HepG2 (cell line): ENCODE data around the gene CD248. TPM values are rescaled to one million over a fixed set of nuclear protein-coding genes. Genes with fewer than 3 reads are reported as not detected.

Source experiments
- AGO2 ChIP-seq: fragments of 200-400 bp; formaldehyde crosslinking; optimal IDR thresholded peaks from 2 replicates; pipeline ENCODE3; 2017; ENCODE audit warnings: mild to moderate bottlenecking, low read depth, low read length, moderate library complexity
- ATF1 ChIP-seq: IDR thresholded peaks from 2 replicates; pipeline ENCODE4 v1.6.1; 2016; ENCODE audit warnings: mild to moderate bottlenecking, control low read depth
- HCFC1 ChIP-seq: fragments of 150-350 bp; IDR thresholded peaks from 2 replicates; pipeline ENCODE4 v1.6.1; 2014; ENCODE audit warnings: low read depth, low read length
- IRF9 ChIP-seq: sonication (generic); formaldehyde crosslinking; IDR thresholded peaks from 2 replicates; pipeline ENCODE4 v1.8.0; 2022; ENCODE audit warnings: missing genetic modification reagents, mild to moderate bottlenecking, borderline replicate concordance
- JDP2 ChIP-seq: sonication (generic); formaldehyde crosslinking; IDR thresholded peaks from 2 replicates; pipeline ENCODE4 v1.8.1; 2022; ENCODE audit warnings: missing genetic modification reagents, borderline replicate concordance
- KDM5B ChIP-seq: sonication (generic); formaldehyde crosslinking; IDR thresholded peaks from 2 replicates; pipeline ENCODE4 v1.4.0; 2020; ENCODE audit warnings: missing genetic modification reagents, mild to moderate bottlenecking, borderline replicate concordance
- MEIS2 ChIP-seq: sonication (generic); formaldehyde crosslinking; IDR thresholded peaks from 2 replicates; pipeline ENCODE4 v1.9.0; 2021; ENCODE audit warnings: mild to moderate bottlenecking, missing genetic modification reagents
- NFKBIZ ChIP-seq: IDR thresholded peaks from 2 replicates; pipeline ENCODE4 v1.6.1; 2018; ENCODE audit warnings: missing genetic modification reagents, missing compliant biosample characterization
- PCBP1 ChIP-seq: fragments of 200-400 bp; formaldehyde crosslinking; IDR thresholded peaks from 2 replicates; pipeline ENCODE4 v1.6.1; 2017; ENCODE audit warnings: mild to moderate bottlenecking, low read depth, low read length, borderline replicate concordance
- PITX1 ChIP-seq: sonication (generic); formaldehyde crosslinking; IDR thresholded peaks from 2 replicates; pipeline ENCODE4 v1.5.1; 2020; ENCODE audit warnings: mild to moderate bottlenecking, missing genetic modification reagents
- RARA ChIP-seq: IDR thresholded peaks from 2 replicates; pipeline ENCODE4 v1.6.1; 2016; ENCODE audit warnings: missing genetic modification reagents, missing compliant biosample characterization
- RXRA ChIP-seq: sonication (generic); formaldehyde crosslinking; IDR thresholded peaks from 2 replicates; pipeline ENCODE4 v1.5.1; 2020; ENCODE audit warnings: missing genetic modification reagents
- SATB2 ChIP-seq: sonication (generic); formaldehyde crosslinking; IDR thresholded peaks from 2 replicates; pipeline ENCODE4 v1.5.0; 2020; ENCODE audit warnings: missing genetic modification reagents
- SOX6 ChIP-seq, 2 experiments: fragments of 450-650 bp in 1 of 2; sonication (generic) in 1 of 2; formaldehyde crosslinking in 1 of 2; IDR thresholded peaks; 2 replicates each; pipeline versions ENCODE4 v1.4.0 to v1.6.1; 2017 to 2020; ENCODE audit warnings: antibody characterized with exemption in 1 of 2, mild to moderate bottlenecking in 1 of 2, missing genetic modification reagents in 1 of 2
- SRF ChIP-seq: IDR thresholded peaks from 2 replicates; pipeline ENCODE4 v1.6.1; 2011; ENCODE audit warnings: mild to moderate bottlenecking, low read depth, low read length, moderate library complexity
- TIGD3 ChIP-seq: sonication (generic); formaldehyde crosslinking; IDR thresholded peaks from 2 replicates; pipeline ENCODE4 v1.5.1; 2020; ENCODE audit warnings: mild to moderate bottlenecking, missing genetic modification reagents, borderline replicate concordance
- ZBTB20 ChIP-seq: sonication (generic); formaldehyde crosslinking; IDR thresholded peaks from 2 replicates; pipeline ENCODE4 v1.8.1; 2023; ENCODE audit warnings: missing genetic modification reagents, low read depth, mild to moderate bottlenecking, borderline replicate concordance
- ZBTB7B ChIP-seq: sonication (generic); formaldehyde crosslinking; IDR thresholded peaks from 2 replicates; pipeline ENCODE4 v1.4.0; 2020; ENCODE audit warnings: missing genetic modification reagents
- ZC3H4 ChIP-seq: sonication (generic); formaldehyde crosslinking; IDR thresholded peaks from 2 replicates; pipeline ENCODE4 v1.4.0; 2020; ENCODE audit warnings: missing genetic modification reagents, borderline replicate concordance
- ZNF274 ChIP-seq: sonication (generic); formaldehyde crosslinking; IDR thresholded peaks from 2 replicates; pipeline ENCODE4 v1.5.1; 2020; ENCODE audit warnings: mild to moderate bottlenecking, missing genetic modification reagents
- ZNF317 ChIP-seq: sonication (generic); formaldehyde crosslinking; IDR thresholded peaks from 2 replicates; pipeline ENCODE4 v1.5.0; 2020; ENCODE audit warnings: mild to moderate bottlenecking, missing genetic modification reagents
- ZNF44 ChIP-seq: sonication (generic); formaldehyde crosslinking; IDR thresholded peaks from 2 replicates; pipeline ENCODE4 v1.5.1; 2020; ENCODE audit warnings: mild to moderate bottlenecking, missing genetic modification reagents
- ZNF510 ChIP-seq: sonication (generic); formaldehyde crosslinking; IDR thresholded peaks from 2 replicates; pipeline ENCODE4 v1.4.0; 2020; ENCODE audit warnings: low read depth, mild to moderate bottlenecking, missing genetic modification reagents
- ZNF543 ChIP-seq: sonication (generic); formaldehyde crosslinking; IDR thresholded peaks from 2 replicates; pipeline ENCODE4 v1.4.0; 2020; ENCODE audit warnings: mild to moderate bottlenecking, missing genetic modification reagents
- ZNF570 ChIP-seq: sonication (generic); formaldehyde crosslinking; IDR thresholded peaks from 2 replicates; pipeline ENCODE4 v1.4.0; 2020; ENCODE audit warnings: mild to moderate bottlenecking, missing genetic modification reagents, borderline replicate concordance
- ZNF580 ChIP-seq: IDR thresholded peaks from 2 replicates; pipeline ENCODE4 v1.6.1; 2016; ENCODE audit warnings: low read depth, borderline replicate concordance
- polyA plus RNA-seq, 8 experiments: library from polyadenylated mRNA; depleted of rRNA in 3 of 8; stranded (reverse) in 7 of 8; unstranded in 1 of 8; fragments of >200 nt; fragmentation: Illumina TruSeq in 4 of 8; extraction: Trizol in 4 of 8; gene quantifications; 2 replicates each; pipeline versions ENCODE4 v1.2.1 to v1.2.3, GENCODE V29; 2011 to 2016; ENCODE audit warnings: low read depth in 4 of 8, missing spikeins in 1 of 8, mixed read lengths in 1 of 8; ENCODE audit not compliant: insufficient read depth in 1 of 8
- total RNA-seq, 5 experiments: library from RNA; depleted of rRNA; stranded (reverse); fragments of >200 nt; fragmentation: Illumina TruSeq; extraction: Trizol; gene quantifications; 2 replicates each; pipeline ENCODE4 v1.2.3, GENCODE V29; 2016; ENCODE audit warnings: low read depth in 1 of 5
- TF ChIP-seq, protein P1 (sequence below): sonication (generic); formaldehyde crosslinking; IDR thresholded peaks from 2 replicates; pipeline ENCODE4 v1.4.0; 2020; ENCODE audit warnings: mild to moderate bottlenecking, low read depth, missing genetic modification reagents

Gene CD248
- total and polyA plus RNA-seq, 2 of the 13 experiments (the other 11 are each of a cell fraction or from before 2014, with no cell fraction given), result 0.25 to 0.35 TPM

DNA sequence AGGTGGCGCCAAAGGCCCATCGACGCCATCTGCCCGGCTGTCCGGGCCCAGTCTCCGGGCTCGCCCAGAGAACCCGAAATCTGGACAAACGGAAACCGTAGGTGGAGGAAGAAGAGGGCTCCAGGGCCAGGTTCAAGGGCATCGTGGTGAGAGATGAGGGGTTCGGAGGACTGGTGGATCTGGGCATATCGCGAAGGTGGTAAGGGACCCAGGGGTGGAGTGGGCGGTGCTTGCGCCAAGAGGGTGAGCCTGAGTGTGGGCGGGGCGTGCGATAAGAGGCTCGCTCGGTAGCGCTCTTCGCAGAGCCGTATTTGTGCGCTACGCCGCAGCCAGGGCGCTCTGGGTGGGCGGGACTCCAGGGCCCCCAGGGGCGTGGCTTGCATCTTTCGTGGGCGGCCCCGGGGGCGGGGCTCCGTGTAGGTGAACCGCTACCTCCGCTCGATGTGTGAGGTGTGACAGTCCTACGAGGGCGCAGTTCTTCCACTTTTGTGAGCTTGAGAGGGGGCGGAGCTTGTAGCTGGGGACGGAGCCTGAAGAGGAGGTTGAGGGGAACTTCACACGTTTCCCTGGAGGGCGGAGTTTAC lies 4.8 kb downstream of the CD248 start (continued):
- no peak for TF ChIP-seq SOX6 (IDR thresholded peaks at IDR 0.05)
- TF ChIP-seq SOX6 (CRISPR knock-in tag; IDR thresholded peaks at IDR 0.05), result peak; percentile 61; the same call in 1 of the 2 replicates
- TF ChIP-seq JDP2, result no peak
- no peak for TF ChIP-seq TIGD3 (CRISPR knock-in tag)
- TF ChIP-seq ZNF274, result no peak
- peak; percentile 42; the same call in 1 of the 2 replicates for TF ChIP-seq ZBTB7B
- no peak for TF ChIP-seq ZNF543 (CRISPR knock-in tag)
- peak; percentile 18; the same call in 1 of the 2 replicates for TF ChIP-seq PITX1 (CRISPR knock-in tag)
- TF ChIP-seq ZC3H4 (CRISPR knock-in tag), result no peak
- TF ChIP-seq RARA (CRISPR knock-in tag), result 0 out of 2 replicates have a peak, but pooled peaks have one; percentile 7
- TF ChIP-seq ZNF44 (CRISPR knock-in tag), result no peak
- TF ChIP-seq SRF, result no peak
- TF ChIP-seq ZNF510 (CRISPR knock-in tag), result peak; percentile 89
- TF ChIP-seq ATF1, result no peak
- TF ChIP-seq PCBP1, result no peak
- 0 out of 2 replicates have a peak, but pooled peaks have one; percentile 46 for TF ChIP-seq ZNF570 (CRISPR knock-in tag)
- no peak for TF ChIP-seq ZBTB20 (CRISPR knock-in tag)
- TF ChIP-seq MEIS2 (CRISPR knock-in tag), result peak; percentile 36; the same call in 1 of the 2 replicates
- peak; percentile 31 for TF ChIP-seq AGO2
- 0 out of 2 replicates have a peak, but pooled peaks have one; percentile 26 for TF ChIP-seq NFKBIZ
- TF ChIP-seq HCFC1, result no peak
- TF ChIP-seq KDM5B (CRISPR knock-in tag), result peak; percentile 69; the same call in 1 of the 2 replicates
- TF ChIP-seq IRF9 (CRISPR knock-in tag), result 0 out of 2 replicates have a peak, but pooled peaks have one; percentile 85
- peak; percentile 61; the same call in 1 of the 2 replicates for TF ChIP-seq RXRA (CRISPR knock-in tag)
- TF ChIP-seq SATB2 (CRISPR knock-in tag), result no peak
- TF ChIP-seq ZNF317, result no peak
- 0 out of 2 replicates have a peak, but pooled peaks have one; percentile 81 for TF ChIP-seq ZNF580 (CRISPR knock-in tag)
- TF ChIP-seq, protein P1, sequence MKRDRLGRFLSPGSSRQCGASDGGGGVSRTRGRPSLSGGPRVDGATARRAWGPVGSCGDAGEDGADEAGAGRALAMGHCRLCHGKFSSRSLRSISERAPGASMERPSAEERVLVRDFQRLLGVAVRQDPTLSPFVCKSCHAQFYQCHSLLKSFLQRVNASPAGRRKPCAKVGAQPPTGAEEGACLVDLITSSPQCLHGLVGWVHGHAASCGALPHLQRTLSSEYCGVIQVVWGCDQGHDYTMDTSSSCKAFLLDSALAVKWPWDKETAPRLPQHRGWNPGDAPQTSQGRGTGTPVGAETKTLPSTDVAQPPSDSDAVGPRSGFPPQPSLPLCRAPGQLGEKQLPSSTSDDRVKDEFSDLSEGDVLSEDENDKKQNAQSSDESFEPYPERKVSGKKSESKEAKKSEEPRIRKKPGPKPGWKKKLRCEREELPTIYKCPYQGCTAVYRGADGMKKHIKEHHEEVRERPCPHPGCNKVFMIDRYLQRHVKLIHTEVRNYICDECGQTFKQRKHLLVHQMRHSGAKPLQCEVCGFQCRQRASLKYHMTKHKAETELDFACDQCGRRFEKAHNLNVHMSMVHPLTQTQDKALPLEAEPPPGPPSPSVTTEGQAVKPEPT, result 0 out of 2 replicates have a peak, but pooled peaks have one; percentile 30
